H9 (cell line): Measurements from ENCODE around the gene RNF183. TPM values are rescaled to one million over a fixed set of nuclear protein-coding genes. Genes with fewer than 3 reads are reported as not detected.

Experiments used
- DNase-seq: peaks from one replicate; pipeline ENCODE4 v3.0.0-alpha.2; 2017
- H2AFZ ChIP-seq: one replicate; pipeline ENCODE4 v1.6.1; 2013; ENCODE audit warnings: mild to moderate bottlenecking, low read length, control low read depth, moderate library complexity
- H2AK5ac ChIP-seq: 2 replicates; pipeline ENCODE4 v1.6.1; 2013; ENCODE audit warnings: low read length, control low read depth, mixed read lengths; ENCODE audit not compliant: insufficient read length
- H2BK120ac ChIP-seq: one replicate; pipeline ENCODE4 v1.6.1; 2013; ENCODE audit warnings: low read depth, mild to moderate bottlenecking, low read length, control low read depth, inconsistent platforms; ENCODE audit not compliant: poor library complexity, severe bottlenecking
- H2BK12ac ChIP-seq: 2 replicates; pipeline ENCODE4 v1.6.1; 2013; ENCODE audit warnings: low read length, control low read depth, mixed read lengths, low read depth; ENCODE audit not compliant: insufficient read length
- H2BK15ac ChIP-seq: 2 replicates; pipeline ENCODE4 v1.6.1; 2013; ENCODE audit warnings: low read depth, low read length, control low read depth
- H2BK20ac ChIP-seq: one replicate; pipeline ENCODE4 v1.6.1; 2013; ENCODE audit warnings: low read depth, mild to moderate bottlenecking, low read length, control low read depth, inconsistent platforms; ENCODE audit not compliant: poor library complexity, severe bottlenecking
- H2BK5ac ChIP-seq: 2 replicates; pipeline ENCODE4 v1.6.1; 2013; ENCODE audit warnings: low read length, control low read depth, mixed read lengths; ENCODE audit not compliant: insufficient read length
- H3K14ac ChIP-seq: 2 replicates; pipeline ENCODE4 v1.6.1; 2013; ENCODE audit warnings: low read length, control low read depth; ENCODE audit not compliant: insufficient read depth
- H3K18ac ChIP-seq: 2 replicates; pipeline ENCODE4 v1.6.1; 2013; ENCODE audit warnings: low read depth, mild to moderate bottlenecking, mixed read lengths, low read length, control low read depth; ENCODE audit not compliant: insufficient read length
- H3K23ac ChIP-seq: 2 replicates; pipeline ENCODE4 v1.6.1; 2013; ENCODE audit warnings: low read length, control low read depth, mixed read lengths, low read depth; ENCODE audit not compliant: insufficient read length
- H3K23me2 ChIP-seq: 2 replicates; pipeline ENCODE4 v1.6.1; 2013; ENCODE audit warnings: low read depth, mild to moderate bottlenecking, mixed read lengths, low read length, control low read depth; ENCODE audit not compliant: insufficient read length, poor library complexity, severe bottlenecking
- H3K27ac ChIP-seq: 2 replicates; pipeline ENCODE4 v1.5.1; 2013; ENCODE audit warnings: low read length, control low read depth, mixed read lengths, low read depth; ENCODE audit not compliant: insufficient read length
- H3K27me3 ChIP-seq: 2 replicates; pipeline ENCODE4 v1.6.1; 2013; ENCODE audit warnings: low read length, control low read depth, inconsistent platforms; ENCODE audit not compliant: insufficient read depth
- H3K4ac ChIP-seq: 2 replicates; pipeline ENCODE4 v1.6.1; 2013; ENCODE audit warnings: low read depth, mild to moderate bottlenecking, control low read depth, inconsistent platforms, low read length, moderate library complexity
- H3K4me1 ChIP-seq: 2 replicates; pipeline ENCODE4 v1.6.1; 2013; ENCODE audit warnings: low read length, control low read depth, inconsistent platforms; ENCODE audit not compliant: insufficient read depth
- H3K4me2 ChIP-seq: 2 replicates; pipeline ENCODE4 v1.6.1; 2013; ENCODE audit warnings: low read length, control low read depth, mixed read lengths; ENCODE audit not compliant: insufficient read length, insufficient read depth
- H3K56ac ChIP-seq: 2 replicates; pipeline ENCODE4 v1.6.1; 2013; ENCODE audit warnings: low read depth, mild to moderate bottlenecking, mixed read lengths, low read length, control low read depth; ENCODE audit not compliant: insufficient read length
- H3K79me1 ChIP-seq: 2 replicates; pipeline ENCODE4 v1.6.1; 2013; ENCODE audit warnings: low read depth, mild to moderate bottlenecking, moderate library complexity, low read length, control low read depth, inconsistent platforms; ENCODE audit not compliant: insufficient read depth, poor library complexity, severe bottlenecking
- H3K79me2 ChIP-seq: 2 replicates; pipeline ENCODE4 v1.6.1; 2013; ENCODE audit warnings: low read length, control low read depth, inconsistent platforms; ENCODE audit not compliant: insufficient read depth
- H3K9ac ChIP-seq: 2 replicates; pipeline ENCODE4 v1.6.1; 2013; ENCODE audit warnings: low read length, control low read depth, mixed read lengths; ENCODE audit not compliant: insufficient read length; ENCODE audit errors: extremely low read depth
- H3K9me3 ChIP-seq: one replicate; pipeline ENCODE4 v1.6.1; 2013; ENCODE audit warnings: low read depth, low read length, inconsistent platforms; ENCODE audit not compliant: control insufficient read depth
- H3T11ph ChIP-seq: one replicate; pipeline ENCODE4 v1.6.1; 2013; ENCODE audit warnings: mild to moderate bottlenecking, low read length, control low read depth, inconsistent platforms
- H4K20me1 ChIP-seq: one replicate; pipeline ENCODE4 v1.6.1; 2013; ENCODE audit not compliant: control insufficient read depth, insufficient read length, insufficient read depth
- H4K5ac ChIP-seq: 2 replicates; pipeline ENCODE4 v1.6.1; 2013; ENCODE audit warnings: low read depth, mild to moderate bottlenecking, mixed read lengths, low read length, control low read depth; ENCODE audit not compliant: insufficient read length
- H4K8ac ChIP-seq: replicated peaks from 2 replicates; pipeline ENCODE4 v1.6.1; 2013; ENCODE audit warnings: low read length, control low read depth, mixed read lengths, low read depth; ENCODE audit not compliant: insufficient read length
- H4K91ac ChIP-seq: 2 replicates; pipeline ENCODE4 v1.6.1; 2013; ENCODE audit warnings: low read depth, mild to moderate bottlenecking, moderate library complexity, mixed read lengths, low read length, control low read depth; ENCODE audit not compliant: insufficient read length
- H3K27ac Mint-ChIP-seq, 3 experiments: 2 replicates in 2 of 3; 3 replicates in 1 of 3; pipeline ENCODE4 v1.8.0; 2020 to 2021; ENCODE audit warnings: mixed read lengths in 3 of 3, mild to moderate bottlenecking in 1 of 3, moderate library complexity in 1 of 3
- H3K27me3 Mint-ChIP-seq: 2 replicates; pipeline ENCODE4 v1.8.0; 2021; ENCODE audit warnings: low read depth, mild to moderate bottlenecking, moderate library complexity, mixed read lengths
- H3K36me3 Mint-ChIP-seq, 3 experiments: 2 replicates in 2 of 3; 3 replicates in 1 of 3; pipeline ENCODE4 v1.8.0; 2020 to 2021; ENCODE audit warnings: low read depth in 3 of 3, mixed read lengths in 3 of 3; ENCODE audit not compliant: insufficient read depth in 1 of 3
- H3K4me1 Mint-ChIP-seq, 2 experiments: 2 replicates each; pipeline ENCODE4 v1.8.0; 2020; ENCODE audit warnings: mixed read lengths in 2 of 2
- H3K4me3 Mint-ChIP-seq, 2 experiments: 2 replicates in 1 of 2; 3 replicates in 1 of 2; pipeline ENCODE4 v1.8.0; 2020 to 2021; ENCODE audit warnings: mild to moderate bottlenecking in 2 of 2, mixed read lengths in 2 of 2, moderate library complexity in 1 of 2
- H3K9me3 Mint-ChIP-seq, 2 experiments: 2 replicates in 1 of 2; 3 replicates in 1 of 2; pipeline ENCODE4 v1.8.0; 2020; ENCODE audit warnings: mild to moderate bottlenecking in 2 of 2, mixed read lengths in 2 of 2, moderate library complexity in 1 of 2
- WGBS: extraction: QIAGEN DNeasy Blood & Tissue Kit; methylation state at CpG from one replicate; pipeline ENCODE4 v1.1.7; 2013; ENCODE audit warnings: missing lambda C conversion rate, low lambda C conversion rate, mixed read lengths; ENCODE audit not compliant: insufficient read length; ENCODE audit errors: extremely low coverage; 5-methylcytosine and 5-hydroxymethylcytosine counted together
- total RNA-seq: library from RNA; stranded (reverse); gene quantifications from 2 replicates; pipeline ENCODE4 v1.2.1, GENCODE V29; 2021
- TF ChIP-seq, protein P1 (sequence below): fragments of 200-600 bp; sonication (generic); conservative IDR thresholded peaks from 3 replicates; pipeline ENCODE4 v1.8.0; 2021; ENCODE audit warnings: antibody characterized with exemption, mild to moderate bottlenecking

The RNF183 gene
- total RNA-seq, 1 experiment from 2014 or later: 0.33 TPM

DNA sequence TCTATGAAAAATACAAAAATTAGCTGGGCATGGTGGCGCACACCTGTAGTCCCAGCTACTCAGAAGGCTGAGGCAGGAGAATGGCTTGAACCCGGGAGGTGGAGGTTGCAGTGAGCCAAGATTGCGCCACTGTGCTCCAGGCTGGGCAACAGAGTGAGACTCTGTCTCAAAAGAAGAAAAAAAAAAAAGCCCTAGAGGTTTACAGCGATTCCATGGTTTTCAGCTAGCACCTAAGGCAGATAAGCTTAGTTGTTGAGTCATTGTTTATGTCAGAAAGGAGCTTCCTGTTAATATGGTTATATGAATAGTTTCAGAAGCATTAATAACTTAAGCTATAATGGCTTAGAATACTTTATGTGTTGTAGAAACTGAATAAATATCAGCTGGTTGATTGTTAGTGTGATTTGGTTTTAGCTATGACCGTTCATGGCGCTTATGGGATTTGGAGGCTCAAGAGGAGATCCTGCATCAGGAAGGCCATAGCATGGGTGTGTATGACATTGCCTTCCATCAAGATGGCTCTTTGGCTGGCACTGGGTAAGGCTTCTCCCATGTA lies 13.0 kb downstream of the RNF183 start:
- H2BK120ac ChIP-seq: no peak overlapping the region
- H2BK15ac ChIP-seq: no peak overlapping the region
- no peak for DNase-seq
- H3K27ac Mint-ChIP-seq: no peak overlapping the region
- no peak overlapping the region for H2AFZ ChIP-seq
- no peak overlapping the region for H2BK5ac ChIP-seq
- H3K27me3 Mint-ChIP-seq: no peaks in the 10 kb centered on the region
- H3K4me1 Mint-ChIP-seq: no peaks in the 10 kb centered on the region
- H3K9ac ChIP-seq: no peak overlapping the region
- no peak overlapping the region for H3K56ac ChIP-seq
- no peak overlapping the region for H3K4me2 ChIP-seq
- H4K91ac ChIP-seq: no peak overlapping the region
- H3K36me3 Mint-ChIP-seq: peaks cover 31 to 75% (median 69%) of the 10 kb centered on the region in 3 experiments; a peak in 6 of 7 replicates
- H3K14ac ChIP-seq: no peak overlapping the region
- no peak overlapping the region for H3K18ac ChIP-seq
- H3K9me3 ChIP-seq: no peaks in the 10 kb centered on the region
- no peaks in the 10 kb centered on the region for H4K20me1 ChIP-seq
- no peaks in the 10 kb centered on the region for H3K79me1 ChIP-seq
- H3K27me3 ChIP-seq: no peaks in the 10 kb centered on the region
- no peak overlapping the region for H3K27ac ChIP-seq
- no peak overlapping the region for H2BK12ac ChIP-seq
- TF ChIP-seq, protein P1, sequence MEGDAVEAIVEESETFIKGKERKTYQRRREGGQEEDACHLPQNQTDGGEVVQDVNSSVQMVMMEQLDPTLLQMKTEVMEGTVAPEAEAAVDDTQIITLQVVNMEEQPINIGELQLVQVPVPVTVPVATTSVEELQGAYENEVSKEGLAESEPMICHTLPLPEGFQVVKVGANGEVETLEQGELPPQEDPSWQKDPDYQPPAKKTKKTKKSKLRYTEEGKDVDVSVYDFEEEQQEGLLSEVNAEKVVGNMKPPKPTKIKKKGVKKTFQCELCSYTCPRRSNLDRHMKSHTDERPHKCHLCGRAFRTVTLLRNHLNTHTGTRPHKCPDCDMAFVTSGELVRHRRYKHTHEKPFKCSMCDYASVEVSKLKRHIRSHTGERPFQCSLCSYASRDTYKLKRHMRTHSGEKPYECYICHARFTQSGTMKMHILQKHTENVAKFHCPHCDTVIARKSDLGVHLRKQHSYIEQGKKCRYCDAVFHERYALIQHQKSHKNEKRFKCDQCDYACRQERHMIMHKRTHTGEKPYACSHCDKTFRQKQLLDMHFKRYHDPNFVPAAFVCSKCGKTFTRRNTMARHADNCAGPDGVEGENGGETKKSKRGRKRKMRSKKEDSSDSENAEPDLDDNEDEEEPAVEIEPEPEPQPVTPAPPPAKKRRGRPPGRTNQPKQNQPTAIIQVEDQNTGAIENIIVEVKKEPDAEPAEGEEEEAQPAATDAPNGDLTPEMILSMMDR: no peak
- no CpG with 5 or more reads among the region's 6 CpGs for WGBS
- H3K79me2 ChIP-seq: no peaks in the 10 kb centered on the region
- H3K23me2 ChIP-seq: no peaks in the 10 kb centered on the region
- H3T11ph ChIP-seq: no peak overlapping the region
- H3K9me3 Mint-ChIP-seq: no peaks in the 10 kb centered on the region
- no peak overlapping the region for H2AK5ac ChIP-seq
- no peak overlapping the region for H4K5ac ChIP-seq
- H2BK20ac ChIP-seq: no peak overlapping the region
- no peak overlapping the region for H3K4me3 Mint-ChIP-seq
- no peak overlapping the region for H4K8ac ChIP-seq
- H3K4me1 ChIP-seq: no peaks in the 10 kb centered on the region
- no peak overlapping the region for H3K23ac ChIP-seq
- H3K4ac ChIP-seq: no peak overlapping the region
